AG09309 (cell line): ENCODE results near the gene RFK.

Experiments used
- DNase-seq: peaks from one replicate; pipeline ENCODE4 v3.0.0-alpha.2; 2010; ENCODE audit warnings: low read depth
- H3K4me3 ChIP-seq: 2 replicates; pipeline ENCODE4 v1.5.1; 2011; ENCODE audit warnings: mild to moderate bottlenecking, low read depth, low read length, moderate library complexity; ENCODE audit not compliant: control insufficient read depth
- CTCF ChIP-seq: IDR thresholded peaks from 2 replicates; pipeline ENCODE4 v1.5.1; 2011; ENCODE audit warnings: mild to moderate bottlenecking, low read depth, low read length, inconsistent platforms; ENCODE audit not compliant: insufficient read depth, control insufficient read depth; ENCODE audit errors: missing control alignments

Gene RFK

DNA sequence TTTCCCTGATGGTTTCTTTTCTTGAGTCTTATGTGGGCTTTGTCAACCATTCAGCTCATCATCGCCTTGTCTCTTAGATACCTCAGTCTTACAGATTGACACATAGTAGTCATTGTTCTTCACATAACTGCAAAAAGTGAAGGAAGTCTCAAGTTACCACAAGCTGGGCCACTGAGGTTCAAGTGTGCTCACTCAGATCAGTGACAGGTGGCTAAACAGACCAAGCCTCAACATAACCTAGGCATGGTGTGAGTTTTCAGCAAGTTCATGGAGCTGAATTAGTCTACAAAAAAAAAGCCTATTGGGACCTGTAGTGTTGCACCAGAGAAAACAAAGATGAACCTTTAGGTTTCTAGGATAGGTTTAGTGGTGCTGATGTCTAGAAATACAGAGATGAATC, 58.2 kb downstream of the RFK start:
- H3K4me3 ChIP-seq, result no peak overlapping the region
- TF ChIP-seq CTCF, result no peak
- no peak for DNase-seq
